Endothelial cell of umbilical vein (primary cell): Measurements from ENCODE around the gene ANG.
"Not testable (repeated sequence)": the region's sequence is repeated elsewhere in the genome, so short reads cannot be mapped to it uniquely, and the experiment has no call there.

ENCODE experiments used
- EZH2 ChIP-seq: IDR thresholded peaks from 2 replicates; pipeline ENCODE4 v1.6.1; 2012; ENCODE audit warnings: borderline replicate concordance, low read depth, mild to moderate bottlenecking, moderate library complexity, low read length, inconsistent platforms; ENCODE audit not compliant: severe bottlenecking
- FOS ChIP-seq: IDR thresholded peaks from 2 replicates; pipeline ENCODE4 v1.6.1; 2011; ENCODE audit warnings: mild to moderate bottlenecking, low read length, moderate library complexity, borderline replicate concordance; ENCODE audit not compliant: insufficient read depth
- POLR2A ChIP-seq: IDR thresholded peaks from 2 replicates; pipeline ENCODE4 v1.6.1; 2012; ENCODE audit warnings: low read depth, mild to moderate bottlenecking, control low read depth, low read length
- TF ChIP-seq, protein P1 (sequence below), 2 donors: IDR thresholded peaks; 1 replicate in 1 of 2; 2 replicates in 1 of 2; pipeline ENCODE4 v1.5.1; 2011; ENCODE audit warnings: low read length in 2 of 2, mild to moderate bottlenecking in 2 of 2, moderate library complexity in 2 of 2, control low read depth in 1 of 2, inconsistent platforms in 1 of 2, low read depth in 1 of 2; ENCODE audit not compliant: insufficient read depth in 1 of 2; ENCODE audit errors: extremely low read depth in 1 of 2

DNA sequence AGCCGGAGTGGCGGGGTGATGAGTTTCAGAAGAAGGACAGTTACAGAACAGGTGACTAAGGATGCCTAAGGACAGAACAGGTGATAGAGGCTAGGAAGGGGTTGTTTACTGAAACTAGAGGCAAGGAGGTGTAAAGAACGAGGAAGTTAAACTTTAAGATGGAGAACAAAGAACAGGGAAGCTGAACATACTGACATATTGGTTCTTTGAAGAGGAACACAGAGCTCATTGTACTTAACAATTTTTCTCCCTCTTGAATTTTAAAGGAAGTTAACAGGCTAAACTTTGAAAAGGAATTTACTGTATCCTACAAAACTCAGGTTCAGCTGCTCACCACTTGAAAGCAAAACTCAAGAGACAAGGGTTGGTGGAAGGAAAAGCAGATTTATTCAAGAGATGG, 37.6 kb downstream of the ANG start:
- not testable (repeated sequence) for TF ChIP-seq FOS, EZH2, POLR2A
- TF ChIP-seq, protein P1, sequence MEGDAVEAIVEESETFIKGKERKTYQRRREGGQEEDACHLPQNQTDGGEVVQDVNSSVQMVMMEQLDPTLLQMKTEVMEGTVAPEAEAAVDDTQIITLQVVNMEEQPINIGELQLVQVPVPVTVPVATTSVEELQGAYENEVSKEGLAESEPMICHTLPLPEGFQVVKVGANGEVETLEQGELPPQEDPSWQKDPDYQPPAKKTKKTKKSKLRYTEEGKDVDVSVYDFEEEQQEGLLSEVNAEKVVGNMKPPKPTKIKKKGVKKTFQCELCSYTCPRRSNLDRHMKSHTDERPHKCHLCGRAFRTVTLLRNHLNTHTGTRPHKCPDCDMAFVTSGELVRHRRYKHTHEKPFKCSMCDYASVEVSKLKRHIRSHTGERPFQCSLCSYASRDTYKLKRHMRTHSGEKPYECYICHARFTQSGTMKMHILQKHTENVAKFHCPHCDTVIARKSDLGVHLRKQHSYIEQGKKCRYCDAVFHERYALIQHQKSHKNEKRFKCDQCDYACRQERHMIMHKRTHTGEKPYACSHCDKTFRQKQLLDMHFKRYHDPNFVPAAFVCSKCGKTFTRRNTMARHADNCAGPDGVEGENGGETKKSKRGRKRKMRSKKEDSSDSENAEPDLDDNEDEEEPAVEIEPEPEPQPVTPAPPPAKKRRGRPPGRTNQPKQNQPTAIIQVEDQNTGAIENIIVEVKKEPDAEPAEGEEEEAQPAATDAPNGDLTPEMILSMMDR (IDR thresholded peaks at IDR 0.05; ENCODE audit: extremely low read depth in 1 of 2, insufficient read depth in 1 of 2, low read depth in 1 of 2, low read length in 2 of 2): not testable (repeated sequence)
